HepG2 (cell line): ENCODE results near the gene TDRD9. TPM values are rescaled to one million over a fixed set of nuclear protein-coding genes. Genes with fewer than 3 reads are reported as not detected.

Experiments
- ARID5B ChIP-seq: IDR thresholded peaks from 2 replicates; pipeline ENCODE4 v1.4.0; 2020; ENCODE audit warnings: mild to moderate bottlenecking, missing genetic modification reagents
- ELF3 ChIP-seq: IDR thresholded peaks from 2 replicates; pipeline ENCODE4 v1.6.1; 2016; ENCODE audit warnings: missing genetic modification reagents, missing compliant biosample characterization
- EZH2 ChIP-seq: conservative IDR thresholded peaks from 2 replicates; pipeline ENCODE4 v1.6.1; 2012; ENCODE audit warnings: mild to moderate bottlenecking, low read depth, low read length, moderate library complexity
- FOXA1 ChIP-seq, 2 experiments: fragments of 450-650 bp in 1 of 2; sonication (generic) in 1 of 2; formaldehyde crosslinking in 1 of 2; IDR thresholded peaks; 2 replicates each; pipeline versions ENCODE4 v1.4.0 to v1.6.1; 2016 to 2020; ENCODE audit warnings: missing genetic modification reagents in 1 of 2
- HNRNPL ChIP-seq: fragments of 200-400 bp; formaldehyde crosslinking; IDR thresholded peaks from 2 replicates; pipeline ENCODE4 v1.6.1; 2017; ENCODE audit warnings: mild to moderate bottlenecking, low read depth, low read length
- KDM3A ChIP-seq: IDR thresholded peaks from 2 replicates; pipeline ENCODE4 v1.6.1; 2018; ENCODE audit warnings: low read depth, missing compliant biosample characterization
- LCORL ChIP-seq, 2 experiments: fragments of 450-650 bp in 1 of 2; sonication (generic) in 1 of 2; formaldehyde crosslinking in 1 of 2; IDR thresholded peaks; 2 replicates each; pipeline versions ENCODE4 v1.5.0 to v1.6.1; 2017 to 2020; ENCODE audit warnings: antibody characterized with exemption in 1 of 2, missing genetic modification reagents in 1 of 2
- MEIS1 ChIP-seq: sonication (generic); formaldehyde crosslinking; IDR thresholded peaks from 2 replicates; pipeline ENCODE4 v1.9.0; 2021; ENCODE audit warnings: mild to moderate bottlenecking, missing genetic modification reagents, moderate library complexity, borderline replicate concordance
- NR2F6 ChIP-seq, 2 experiments: IDR thresholded peaks; 2 replicates each; pipeline ENCODE4 v1.6.1; 2016; ENCODE audit warnings: antibody characterized with exemption in 1 of 2, mild to moderate bottlenecking in 1 of 2
- RERE ChIP-seq: IDR thresholded peaks from 2 replicates; pipeline ENCODE4 v1.6.1; 2016; ENCODE audit warnings: low read depth, missing genetic modification reagents, missing compliant biosample characterization
- SAP130 ChIP-seq: IDR thresholded peaks from 2 replicates; pipeline ENCODE4 v1.6.1; 2016; ENCODE audit warnings: low read depth
- SOX5 ChIP-seq: IDR thresholded peaks from 2 replicates; pipeline ENCODE4 v1.6.1; 2016; ENCODE audit warnings: borderline replicate concordance
- TGIF2 ChIP-seq: IDR thresholded peaks from 2 replicates; pipeline ENCODE4 v1.6.1; 2016; ENCODE audit warnings: control low read depth, missing compliant biosample characterization
- XRCC5 ChIP-seq: fragments of 200-400 bp; formaldehyde crosslinking; optimal IDR thresholded peaks from 2 replicates; pipeline ENCODE3; 2017; ENCODE audit warnings: mild to moderate bottlenecking, low read length
- ZBTB33 ChIP-seq: sonication (generic); formaldehyde crosslinking; IDR thresholded peaks from 2 replicates; pipeline ENCODE4 v1.4.0; 2020; ENCODE audit warnings: missing genetic modification reagents
- ZNF367 ChIP-seq: sonication (generic); formaldehyde crosslinking; IDR thresholded peaks from 2 replicates; pipeline ENCODE4 v1.4.0; 2020; ENCODE audit warnings: missing genetic modification reagents, borderline replicate concordance
- ZNF501 ChIP-seq: sonication (generic); formaldehyde crosslinking; IDR thresholded peaks from 2 replicates; pipeline ENCODE4 v1.5.1; 2020; ENCODE audit warnings: mild to moderate bottlenecking, moderate library complexity, missing genetic modification reagents
- ZNF766 ChIP-seq: sonication (generic); formaldehyde crosslinking; IDR thresholded peaks from 2 replicates; pipeline ENCODE4 v1.5.0; 2020; ENCODE audit warnings: missing genetic modification reagents, borderline replicate concordance
- polyA plus RNA-seq, 8 experiments: library from polyadenylated mRNA; depleted of rRNA in 3 of 8; stranded (reverse) in 7 of 8; unstranded in 1 of 8; fragments of >200 nt; fragmentation: Illumina TruSeq in 4 of 8; extraction: Trizol in 4 of 8; gene quantifications; 2 replicates each; pipeline versions ENCODE4 v1.2.1 to v1.2.3, GENCODE V29; 2011 to 2016; ENCODE audit warnings: low read depth in 4 of 8, missing spikeins in 1 of 8, mixed read lengths in 1 of 8; ENCODE audit not compliant: insufficient read depth in 1 of 8
- total RNA-seq, 5 experiments: library from RNA; depleted of rRNA; stranded (reverse); fragments of >200 nt; fragmentation: Illumina TruSeq; extraction: Trizol; gene quantifications; 2 replicates each; pipeline ENCODE4 v1.2.3, GENCODE V29; 2016; ENCODE audit warnings: low read depth in 1 of 5

TDRD9 gene
- total and polyA plus RNA-seq, 2 of the 13 experiments (the other 11 are each of a cell fraction or from before 2014, with no cell fraction given): not detected

GRCh38 chr14:103910262-103910935 lies 17.9 kb upstream of the TDRD9 start (continued):
- TF ChIP-seq ARID5B (CRISPR knock-in tag) (peak; percentile 12; the same call in 1 of the 2 replicates), NR2F6 (IDR thresholded peaks at IDR 0.05) (no peak), NR2F6 (CRISPR knock-in tag; IDR thresholded peaks at IDR 0.05) (0 out of 2 replicates have a peak, but pooled peaks have one; percentile 40), ZNF766 (CRISPR knock-in tag) (no peak), RERE (CRISPR knock-in tag) (no peak), HNRNPL (peak; percentile 91), KDM3A (CRISPR knock-in tag) (0 out of 2 replicates have a peak, but pooled peaks have one; percentile 57), SOX5 (CRISPR knock-in tag) (0 out of 2 replicates have a peak, but pooled peaks have one; percentile 12), FOXA1 (IDR thresholded peaks at IDR 0.05) (no peak), FOXA1 (CRISPR knock-in tag; IDR thresholded peaks at IDR 0.05) (no peak), XRCC5 (peak; percentile 68), ELF3 (CRISPR knock-in tag) (0 out of 2 replicates have a peak, but pooled peaks have one; percentile 25), SAP130 (CRISPR knock-in tag) (peak; percentile 39; the same call in 1 of the 2 replicates), EZH2 (no peak), TGIF2 (CRISPR knock-in tag) (0 out of 2 replicates have a peak, but pooled peaks have one; percentile 44), LCORL (IDR thresholded peaks at IDR 0.05) (no peak), LCORL (CRISPR knock-in tag; IDR thresholded peaks at IDR 0.05) (0 out of 2 replicates have a peak, but pooled peaks have one; percentile 49), ZNF501 (CRISPR knock-in tag) (0 out of 2 replicates have a peak, but pooled peaks have one; percentile 24), ZNF367 (CRISPR knock-in tag) (no peak), ZBTB33 (CRISPR knock-in tag) (peak; percentile 35; the same call in 1 of the 2 replicates), MEIS1 (CRISPR knock-in tag) (no peak)
